Measurements from ENCODE around the gene WNT7B. TPM values are rescaled to one million over a fixed set of nuclear protein-coding genes. Genes with fewer than 3 reads are reported as not detected.

The WNT7B gene
- total and polyA plus RNA-seq, 7 donors: not detected

GRCh38 chr22:45932071-45932470, 44.9 kb downstream of the WNT7B start:
- Histone ChIP-seq H3K27ac (no peak overlapping the region), H3K4me1 (peaks cover 0 to 10% (median 5%) of the 10 kb centered on the region in 4 donors), H3K36me3 (no peaks in the 10 kb centered on the region), H3K4me3 (no peak overlapping the region), H3K27me3 (peaks cover 3 to 67% (median 38%) of the 10 kb centered on the region in 3 donors), H3K9me3 (no peaks in the 10 kb centered on the region)
- no peak for DNase-seq
- intact Hi-C loops (cut with DNase I): no loop called here
- TF ChIP-seq POLR2A (IDR thresholded peaks at IDR 0.05) (no peak), POLR2AphosphoS5 (IDR thresholded peaks at IDR 0.05) (no peak), EP300 (IDR thresholded peaks at IDR 0.05) (no peak), CTCF (IDR thresholded peaks at IDR 0.05) (no peak)
- 80 to 82% methylated on average over 6 of the region's 6 CpGs for WGBS, 2 donors

- intact Hi-C loops (cut with DNase I): no loop called here
- Histone ChIP-seq H3K4me1 (peaks cover 0 to 10% (median 5%) of the 10 kb centered on the region in 4 donors), H3K27me3 (peaks cover 3 to 59% (median 38%) of the 10 kb centered on the region in 3 donors), H3K9me3 (no peaks in the 10 kb centered on the region), H3K27ac (no peak overlapping the region), H3K4me3 (no peak overlapping the region), H3K36me3 (no peaks in the 10 kb centered on the region)
- WGBS, 2 donors: 79 to 88% methylated on average over 38 of the region's 38 CpGs
- no peak for DNase-seq
- TF ChIP-seq POLR2A (IDR thresholded peaks at IDR 0.05) (no peak), EP300 (IDR thresholded peaks at IDR 0.05) (no peak), CTCF (IDR thresholded peaks at IDR 0.05) (no peak), POLR2AphosphoS5 (IDR thresholded peaks at IDR 0.05) (no peak)
These were observed 45.9 kb downstream of the WNT7B start for GRCh38 chr22:45931042-45931441.

- no peak overlapping the region for H3K27ac ChIP-seq
- intact Hi-C loops (cut with DNase I): no loop called here
- no peak overlapping the region for H3K4me3 ChIP-seq
- H3K9me3 ChIP-seq: no peaks in the 10 kb centered on the region
- H3K36me3 ChIP-seq: no peaks in the 10 kb centered on the region
- DNase-seq: no peak
- TF ChIP-seq POLR2AphosphoS5 (IDR thresholded peaks at IDR 0.05): no peak
- no peak for TF ChIP-seq EP300 (IDR thresholded peaks at IDR 0.05)
- no peak for TF ChIP-seq CTCF (IDR thresholded peaks at IDR 0.05)
- no peak for TF ChIP-seq POLR2A (IDR thresholded peaks at IDR 0.05)
- H3K27me3 ChIP-seq: peaks cover 3 to 52% (median 34%) of the 10 kb centered on the region in 3 donors
- 35 to 58% methylated on average over 14 of the region's 14 CpGs for WGBS, 2 donors
- H3K4me1 ChIP-seq: peaks cover 0 to 10% (median 5%) of the 10 kb centered on the region in 4 donors
These were observed 46.6 kb downstream of the WNT7B start for GRCh38 chr22:45930324-45930723.

GRCh38 chr22:45929649-45930048, 47.3 kb downstream of the WNT7B start:
- no peak overlapping the region for H3K4me3 ChIP-seq
- intact Hi-C loops (cut with DNase I): no loop called here
- peaks cover 3 to 45% (median 31%) of the 10 kb centered on the region in 3 donors for H3K27me3 ChIP-seq
- TF ChIP-seq CTCF (IDR thresholded peaks at IDR 0.05): no peak
- no peak for TF ChIP-seq EP300 (IDR thresholded peaks at IDR 0.05)
- no peak for TF ChIP-seq POLR2AphosphoS5 (IDR thresholded peaks at IDR 0.05)
- TF ChIP-seq POLR2A (IDR thresholded peaks at IDR 0.05): no peak
- DNase-seq: no peak
- H3K9me3 ChIP-seq: no peaks in the 10 kb centered on the region
- H3K27ac ChIP-seq: no peak overlapping the region
- H3K4me1 ChIP-seq: peaks cover 0 to 3% (median 1%) of the 10 kb centered on the region in 4 donors
- 86 to 92% methylated on average over 4 of the region's 4 CpGs for WGBS, 2 donors
- H3K36me3 ChIP-seq: no peaks in the 10 kb centered on the region
